Endothelial cell of umbilical vein (primary cell): ENCODE measurements around the gene PRKCQ.

ENCODE experiments used
- CTCF ChIP-seq, 2 donors: IDR thresholded peaks; 1 replicate in 1 of 2; 2 replicates in 1 of 2; pipeline ENCODE4 v1.5.1; 2011; ENCODE audit warnings: low read length in 2 of 2, mild to moderate bottlenecking in 2 of 2, moderate library complexity in 2 of 2, control low read depth in 1 of 2, inconsistent platforms in 1 of 2, low read depth in 1 of 2; ENCODE audit not compliant: insufficient read depth in 1 of 2; ENCODE audit errors: extremely low read depth in 1 of 2
- EZH2 ChIP-seq: IDR thresholded peaks from 2 replicates; pipeline ENCODE4 v1.6.1; 2012; ENCODE audit warnings: borderline replicate concordance, low read depth, mild to moderate bottlenecking, moderate library complexity, low read length, inconsistent platforms; ENCODE audit not compliant: severe bottlenecking
- FOS ChIP-seq: IDR thresholded peaks from 2 replicates; pipeline ENCODE4 v1.6.1; 2011; ENCODE audit warnings: mild to moderate bottlenecking, low read length, moderate library complexity, borderline replicate concordance; ENCODE audit not compliant: insufficient read depth
- GATA2 ChIP-seq: IDR thresholded peaks from 2 replicates; pipeline ENCODE4 v1.7.0; 2011; ENCODE audit warnings: low read depth, mild to moderate bottlenecking, moderate library complexity, mixed read lengths, low read length; ENCODE audit not compliant: insufficient read length, insufficient read depth
- JUN ChIP-seq: IDR thresholded peaks from 2 replicates; pipeline ENCODE4 v1.6.1; 2011; ENCODE audit warnings: borderline replicate concordance, low read depth; ENCODE audit not compliant: insufficient read length, insufficient read depth
- MAX ChIP-seq: IDR thresholded peaks from 2 replicates; pipeline ENCODE4 v1.6.1; 2011; ENCODE audit not compliant: insufficient read depth, insufficient read length
- MYC ChIP-seq: IDR thresholded peaks from one replicate; pipeline ENCODE4 v1.6.1; 2011; ENCODE audit warnings: mild to moderate bottlenecking, low read depth, low read length
- POLR2A ChIP-seq: IDR thresholded peaks from 2 replicates; pipeline ENCODE4 v1.6.1; 2012; ENCODE audit warnings: low read depth, mild to moderate bottlenecking, control low read depth, low read length
- POLR2AphosphoS5 ChIP-seq: IDR thresholded peaks from 2 replicates; pipeline ENCODE4 v1.6.1; 2012; ENCODE audit warnings: low read depth, mild to moderate bottlenecking, control low read depth, low read length, moderate library complexity; ENCODE audit not compliant: insufficient read depth

GRCh38 chr10:6597478-6597877 is 17.4 kb upstream of the PRKCQ start:
- TF ChIP-seq CTCF (IDR thresholded peaks at IDR 0.05; ENCODE audit: extremely low read depth in 1 of 2, insufficient read depth in 1 of 2, low read depth in 1 of 2, low read length in 2 of 2) (no peak), MAX (no peak), POLR2AphosphoS5 (no peak), POLR2A (no peak), EZH2 (no peak), MYC (no peak), FOS (no peak), JUN (no peak), GATA2 (no peak)
